Osteoblast (primary cell): ENCODE results near the gene PTPRB. TPM values are rescaled to one million over a fixed set of nuclear protein-coding genes. Genes with fewer than 3 reads are reported as not detected.

Source experiments
- DNase-seq: peaks from one replicate; pipeline ENCODE4 v3.0.0; 2011; ENCODE audit warnings: low spot score, mixed read lengths; ENCODE audit not compliant: insufficient read length; ENCODE audit errors: missing footprints
- H2AFZ ChIP-seq: 2 replicates; pipeline ENCODE4 v1.6.0; 2011; ENCODE audit warnings: mild to moderate bottlenecking, low read length
- H3K27ac ChIP-seq: 2 replicates; pipeline ENCODE4 v1.5.1; 2011; ENCODE audit warnings: mild to moderate bottlenecking, low read depth, low read length, moderate library complexity
- H3K27me3 ChIP-seq: 2 replicates; pipeline ENCODE4 v1.6.0; 2012; ENCODE audit warnings: mild to moderate bottlenecking, control low read depth, inconsistent platforms, low read length, moderate library complexity; ENCODE audit not compliant: insufficient read depth
- H3K36me3 ChIP-seq: 2 replicates; pipeline ENCODE4 v1.5.1; 2011; ENCODE audit warnings: mild to moderate bottlenecking, low read length, control low read depth, moderate library complexity; ENCODE audit not compliant: insufficient read depth
- H3K4me1 ChIP-seq: 2 replicates; pipeline ENCODE4 v1.5.1; 2011; ENCODE audit warnings: mild to moderate bottlenecking, low read length, control low read depth, moderate library complexity; ENCODE audit not compliant: insufficient read depth
- H3K4me2 ChIP-seq: 2 replicates; pipeline ENCODE4 v1.6.0; 2011; ENCODE audit warnings: mild to moderate bottlenecking, low read length; ENCODE audit not compliant: insufficient read depth
- H3K4me3 ChIP-seq: fragments of 200-600 bp; sonication (generic); 3 replicates; pipeline ENCODE4 v1.5.1; 2012; ENCODE audit warnings: mild to moderate bottlenecking, low read length, inconsistent platforms; ENCODE audit not compliant: insufficient read depth
- H3K79me2 ChIP-seq: 2 replicates; pipeline ENCODE4 v1.6.0; 2012; ENCODE audit warnings: mild to moderate bottlenecking, low read length, control low read depth, inconsistent platforms; ENCODE audit not compliant: insufficient read depth
- H3K9me3 ChIP-seq: 2 replicates; pipeline ENCODE4 v1.5.1; 2011; ENCODE audit warnings: low read depth, low read length, control low read depth
- H4K20me1 ChIP-seq: 2 replicates; pipeline ENCODE4 v1.6.0; 2012; ENCODE audit warnings: mild to moderate bottlenecking, low read length, control low read depth; ENCODE audit not compliant: insufficient read depth
- CTCF ChIP-seq: IDR thresholded peaks from 2 replicates; pipeline ENCODE4 v1.5.1; 2011; ENCODE audit warnings: mild to moderate bottlenecking, low read depth, low read length, moderate library complexity; ENCODE audit errors: extremely low read depth
- total RNA-seq: library from RNA; depleted of rRNA; stranded (reverse); fragments of >200 nt; gene quantifications from 2 replicates; pipeline ENCODE4 v1.2.3, GENCODE V29; 2012

PTPRB gene
- total RNA-seq, 1 donor = 1.1 TPM

GRCh38 chr12:70617450-70617849 is 19.8 kb downstream of the PTPRB start:
- Histone ChIP-seq H3K4me3 (no peak overlapping the region), H4K20me1 (no peaks in the 10 kb centered on the region), H3K79me2 (no peaks in the 10 kb centered on the region), H3K9me3 (no peaks in the 10 kb centered on the region), H2AFZ (no peak overlapping the region), H3K27me3 (peaks cover 3% of the 10 kb centered on the region), H3K4me1 (no peaks in the 10 kb centered on the region), H3K36me3 (no peaks in the 10 kb centered on the region), H3K4me2 (no peak overlapping the region), H3K27ac (no peak overlapping the region)
- TF ChIP-seq CTCF = no peak
- no peak for DNase-seq

GRCh38 chr12:70615174-70615866 is 21.9 kb downstream of the PTPRB start:
- no peak for DNase-seq
- no peaks in the 10 kb centered on the region for H3K79me2 ChIP-seq
- H3K9me3 ChIP-seq = no peaks in the 10 kb centered on the region
- no peak overlapping the region for H3K4me2 ChIP-seq
- H3K27me3 ChIP-seq = peaks cover 3% of the 10 kb centered on the region
- no peak overlapping the region for H3K4me3 ChIP-seq
- no peaks in the 10 kb centered on the region for H3K4me1 ChIP-seq
- no peak overlapping the region for H2AFZ ChIP-seq
- TF ChIP-seq CTCF = no peak
- no peaks in the 10 kb centered on the region for H3K36me3 ChIP-seq
- no peaks in the 10 kb centered on the region for H4K20me1 ChIP-seq
- H3K27ac ChIP-seq = no peak overlapping the region

- H3K79me2 ChIP-seq = no peaks in the 10 kb centered on the region
- no peaks in the 10 kb centered on the region for H3K36me3 ChIP-seq
- peak overlapping the region; percentile 78 for H3K4me2 ChIP-seq
- H3K9me3 ChIP-seq = no peaks in the 10 kb centered on the region
- H3K27ac ChIP-seq = no peak overlapping the region
- H3K4me1 ChIP-seq = peaks cover 7% of the 10 kb centered on the region
- no peak for TF ChIP-seq CTCF
- peak overlapping the region; percentile 75 for H3K4me3 ChIP-seq
- H2AFZ ChIP-seq = peak overlapping the region; percentile 81
- no peaks in the 10 kb centered on the region for H4K20me1 ChIP-seq
- DNase-seq = peak; percentile 89
- H3K27me3 ChIP-seq = peaks cover 16% of the 10 kb centered on the region
These were observed 27.3 kb downstream of the PTPRB start for GRCh38 chr12:70609739-70610491.

GRCh38 chr12:70609203-70609602 is 28.0 kb downstream of the PTPRB start:
- H3K9me3 ChIP-seq = no peaks in the 10 kb centered on the region
- no peak for TF ChIP-seq CTCF
- peak overlapping the region; percentile 78 for H3K4me2 ChIP-seq
- H3K79me2 ChIP-seq = no peaks in the 10 kb centered on the region
- no peak overlapping the region for H3K27ac ChIP-seq
- no peaks in the 10 kb centered on the region for H3K36me3 ChIP-seq
- H3K4me1 ChIP-seq = peaks cover 7% of the 10 kb centered on the region
- H3K27me3 ChIP-seq = peaks cover 16% of the 10 kb centered on the region
- H4K20me1 ChIP-seq = no peaks in the 10 kb centered on the region
- no peak for DNase-seq
- peak overlapping the region; percentile 75 for H3K4me3 ChIP-seq
- H2AFZ ChIP-seq = peak overlapping the region; percentile 81
